Memory B cell (primary cell): ENCODE data around the gene MINAR2.

Experiments
- ATAC-seq: fragments of 150-1000 bp; cut with Tn5 transposase; 2 replicates; pipeline ENCODE4 v1.10.0; 2021; ENCODE audit warnings: low read depth, mild to moderate bottlenecking, moderate library complexity
- DNase-seq, 2 donors: peaks; one replicate each; pipeline ENCODE4 v3.0.0; 2022; ENCODE audit warnings: low spot score in 2 of 2
- H3K27ac Mint-ChIP-seq: one replicate; pipeline ENCODE4 v1.8.0; 2022; ENCODE audit warnings: mild to moderate bottlenecking, moderate library complexity, mixed read lengths
- H3K27me3 Mint-ChIP-seq: one replicate; pipeline ENCODE4 v1.8.0; 2022; ENCODE audit warnings: mixed read lengths
- H3K36me3 Mint-ChIP-seq: one replicate; pipeline ENCODE4 v1.8.0; 2022; ENCODE audit warnings: mild to moderate bottlenecking, mixed read lengths
- H3K4me1 Mint-ChIP-seq: one replicate; pipeline ENCODE4 v1.8.0; 2022; ENCODE audit warnings: mixed read lengths
- H3K4me3 Mint-ChIP-seq: one replicate; pipeline ENCODE4 v1.8.0; 2022; ENCODE audit warnings: mild to moderate bottlenecking, moderate library complexity, mixed read lengths
- H3K9me3 Mint-ChIP-seq: one replicate; pipeline ENCODE4 v1.8.0; 2022; ENCODE audit warnings: mixed read lengths

Gene MINAR2, protein sequence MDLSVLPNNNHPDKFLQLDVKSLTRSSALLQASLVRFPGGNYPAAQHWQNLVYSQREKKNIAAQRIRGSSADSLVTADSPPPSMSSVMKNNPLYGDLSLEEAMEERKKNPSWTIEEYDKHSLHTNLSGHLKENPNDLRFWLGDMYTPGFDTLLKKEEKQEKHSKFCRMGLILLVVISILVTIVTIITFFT

DNA sequence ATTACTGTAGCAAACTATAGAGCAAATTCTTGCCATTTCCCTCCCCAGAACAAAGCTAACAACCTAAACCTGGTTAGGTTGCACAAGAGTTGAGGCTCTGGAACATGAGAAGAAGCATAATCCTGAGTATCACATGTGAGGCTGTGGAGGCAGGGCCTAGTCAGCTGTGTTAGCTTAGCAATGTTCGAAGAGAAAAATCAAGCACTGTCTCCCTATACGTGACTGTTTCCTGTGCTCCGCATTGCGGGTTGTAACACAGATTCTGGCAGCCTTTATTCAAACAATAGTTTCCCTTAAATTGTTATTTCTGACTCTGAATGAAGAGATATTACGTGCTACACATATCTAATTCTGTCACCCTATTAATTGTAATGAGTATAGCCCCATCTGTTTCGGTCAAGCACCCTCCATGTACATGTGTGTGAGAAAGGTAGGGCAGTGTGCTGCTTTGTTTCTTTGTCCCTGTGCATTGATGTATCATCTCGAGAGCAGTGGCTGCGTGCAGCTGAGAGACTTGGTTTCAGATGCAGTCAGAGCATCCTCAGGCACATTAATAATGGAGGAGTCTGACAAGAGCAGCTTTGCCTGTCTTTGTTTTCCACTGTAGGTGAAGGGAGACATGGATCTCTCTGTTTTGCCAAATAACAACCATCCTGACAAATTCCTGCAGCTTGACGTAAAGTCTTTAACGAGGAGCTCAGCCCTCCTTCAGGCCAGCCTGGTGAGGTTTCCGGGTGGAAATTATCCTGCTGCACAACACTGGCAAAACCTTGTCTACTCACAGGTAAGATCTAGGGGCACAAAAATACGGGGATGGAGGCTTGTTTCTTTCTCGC, at the start of gene MINAR2:
Gene MINAR2, plus strand, starts transcription at position 523 of the 836 bp plus-strand sequence. Its CDS starts 97 bp downstream, at position 620.
- Mint-ChIP-seq H3K4me3 (no peak within 1 kb of the TSS), H3K27me3 (peaks cover 2% of the 10 kb centered on the region), H3K9me3 (no peaks in the 10 kb centered on the region), H3K4me1 (no peaks in the 10 kb centered on the region), H3K27ac (no peak within 1 kb of the TSS), H3K36me3 (no peaks in the 10 kb centered on the region)
- DNase-seq (no peak), ATAC-seq (no peak)

DNA sequence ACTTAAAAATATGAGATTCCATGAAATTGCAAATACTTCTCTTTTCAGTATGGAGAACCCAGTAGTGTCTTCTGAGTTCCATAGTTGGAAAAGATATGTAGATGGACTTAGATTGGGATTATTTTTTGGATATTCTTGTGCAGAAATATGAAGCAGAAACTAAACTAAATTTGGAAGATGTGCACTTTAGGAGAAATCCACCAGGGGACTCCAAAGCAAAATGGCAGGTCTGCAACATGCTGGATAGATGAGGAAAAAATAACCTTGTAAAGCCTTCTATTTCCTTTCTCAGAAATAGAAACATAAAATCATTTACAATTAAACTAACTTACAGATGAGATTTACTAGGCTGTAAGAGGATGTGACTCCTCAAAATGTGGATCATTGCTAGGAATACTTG, 49.2 kb upstream of the MINAR2 start:
- Mint-ChIP-seq H3K36me3 (no peaks in the 10 kb centered on the region), H3K27ac (no peak overlapping the region), H3K4me3 (no peak overlapping the region), H3K4me1 (no peaks in the 10 kb centered on the region), H3K27me3 (no peaks in the 10 kb centered on the region), H3K9me3 (peaks cover 1% of the 10 kb centered on the region)
- ATAC-seq (no peak), DNase-seq (no peak)

DNA sequence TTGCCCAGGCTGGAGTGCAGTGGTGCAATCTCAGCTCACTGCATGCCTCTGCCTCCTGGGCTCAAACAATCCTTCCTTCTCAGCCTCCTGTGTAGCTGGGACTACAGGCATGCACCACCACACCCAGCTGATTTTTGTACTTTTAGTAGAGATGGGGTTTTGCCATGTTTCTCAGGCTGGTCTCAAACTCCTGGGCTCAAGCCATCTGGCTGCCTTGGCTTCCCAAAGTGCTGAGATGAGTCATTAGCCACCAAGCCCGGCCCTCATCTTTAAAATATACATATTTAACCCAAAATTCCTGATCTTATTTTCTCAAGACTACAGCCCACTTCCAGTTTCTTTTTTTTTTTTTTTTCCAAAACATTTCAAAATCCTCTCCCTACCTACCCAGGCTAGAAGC, 31.7 kb upstream of the MINAR2 start:
- Mint-ChIP-seq H3K27me3 (no peaks in the 10 kb centered on the region), H3K4me1 (no peaks in the 10 kb centered on the region), H3K9me3 (no peaks in the 10 kb centered on the region), H3K4me3 (no peak overlapping the region), H3K27ac (no peak overlapping the region), H3K36me3 (no peaks in the 10 kb centered on the region)
- no peak for DNase-seq
- ATAC-seq = no peak

DNA sequence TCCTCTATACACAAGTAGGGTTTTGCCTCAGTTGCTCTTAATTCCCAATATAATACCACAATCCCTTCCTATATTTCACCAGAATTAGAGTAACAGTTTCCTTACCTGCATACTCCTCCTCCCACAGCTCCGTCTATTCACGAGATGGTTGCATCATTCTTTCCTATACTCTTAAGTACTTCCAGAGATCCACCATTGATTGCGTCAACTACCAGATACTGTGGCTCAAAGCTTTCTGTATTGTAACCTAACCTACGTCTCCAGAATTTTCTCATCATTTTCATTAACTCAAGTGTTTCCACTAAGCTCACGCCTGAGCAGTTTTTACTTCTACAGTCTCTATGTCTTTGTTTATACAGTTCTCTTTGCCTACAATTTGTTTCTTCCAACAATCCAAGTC, 31.2 kb upstream of the MINAR2 start:
- no peak for ATAC-seq
- Mint-ChIP-seq H3K27ac (no peak overlapping the region), H3K9me3 (peaks cover under 1% of the 10 kb centered on the region)

DNA sequence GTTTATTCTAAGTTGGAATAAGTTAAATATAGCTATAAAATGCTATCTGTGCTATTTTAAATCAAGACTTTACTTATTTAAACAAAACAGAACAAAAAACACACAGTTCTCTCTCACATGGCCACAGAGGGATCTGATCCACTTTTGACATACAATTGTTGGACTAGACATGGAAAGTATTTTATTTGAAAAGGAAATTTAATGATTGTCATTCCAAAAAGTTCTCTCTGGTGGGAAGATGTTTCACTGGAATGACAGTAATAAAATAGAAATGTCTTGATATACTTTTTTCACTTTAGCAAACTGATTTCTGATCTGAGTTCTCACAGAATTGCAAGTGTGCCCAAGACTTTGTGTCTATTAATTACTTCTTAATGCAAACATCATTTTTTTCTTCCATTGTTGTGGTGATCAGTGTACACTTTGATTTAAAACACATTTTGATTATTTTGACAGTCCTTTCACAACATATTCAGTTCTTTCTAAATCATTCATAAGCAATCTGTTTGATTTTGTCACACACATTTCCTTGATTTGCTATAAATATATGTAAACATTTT, 30.1 kb upstream of the MINAR2 start:
- no peak for DNase-seq
- Mint-ChIP-seq H3K27me3 (peaks cover 2% of the 10 kb centered on the region), H3K9me3 (peaks cover 2% of the 10 kb centered on the region), H3K4me3 (no peak overlapping the region), H3K4me1 (no peaks in the 10 kb centered on the region), H3K27ac (no peak overlapping the region), H3K36me3 (no peaks in the 10 kb centered on the region)
- no peak for ATAC-seq

More for the DNA sequence above, 31.2 kb upstream of the MINAR2 start:
- Mint-ChIP-seq H3K36me3 (no peaks in the 10 kb centered on the region), H3K4me3 (no peak overlapping the region), H3K27me3 (peaks cover under 1% of the 10 kb centered on the region), H3K4me1 (no peaks in the 10 kb centered on the region)
- DNase-seq = no peak

DNA sequence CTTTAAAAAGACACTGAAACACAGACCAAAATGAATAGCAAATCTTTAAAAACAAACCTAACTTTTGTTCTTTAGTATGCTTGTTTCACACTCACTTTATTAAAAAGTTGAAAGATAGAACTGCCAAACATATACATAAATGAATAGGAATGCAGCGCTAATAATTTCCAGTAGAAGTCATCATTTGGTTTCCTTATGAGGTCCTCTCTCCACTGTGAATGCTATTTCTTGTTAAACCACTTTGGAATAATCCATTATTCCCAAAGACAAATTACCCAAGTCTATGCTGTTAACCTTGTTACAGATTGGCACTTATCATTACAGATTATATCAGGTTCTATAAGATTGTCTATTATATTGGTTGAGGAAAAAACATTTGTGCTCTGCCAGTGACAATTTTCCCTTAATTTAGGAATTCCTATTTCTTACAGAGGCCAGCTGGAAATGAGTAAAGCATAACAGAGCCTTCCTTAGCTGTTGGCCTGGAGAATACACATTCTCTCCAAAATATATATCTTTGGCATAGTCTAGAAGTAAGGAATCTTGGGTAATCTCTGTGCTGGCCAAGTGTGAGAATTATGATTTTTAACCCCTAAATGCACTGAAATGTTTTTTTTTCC, 29.3 kb upstream of the MINAR2 start:
- H3K36me3 Mint-ChIP-seq = no peaks in the 10 kb centered on the region
- no peaks in the 10 kb centered on the region for H3K4me1 Mint-ChIP-seq
- ATAC-seq = no peak
- no peak overlapping the region for H3K4me3 Mint-ChIP-seq
- peaks cover 2% of the 10 kb centered on the region for H3K9me3 Mint-ChIP-seq
- no peak for DNase-seq
- no peak overlapping the region for H3K27ac Mint-ChIP-seq
- peaks cover 2% of the 10 kb centered on the region for H3K27me3 Mint-ChIP-seq

DNA sequence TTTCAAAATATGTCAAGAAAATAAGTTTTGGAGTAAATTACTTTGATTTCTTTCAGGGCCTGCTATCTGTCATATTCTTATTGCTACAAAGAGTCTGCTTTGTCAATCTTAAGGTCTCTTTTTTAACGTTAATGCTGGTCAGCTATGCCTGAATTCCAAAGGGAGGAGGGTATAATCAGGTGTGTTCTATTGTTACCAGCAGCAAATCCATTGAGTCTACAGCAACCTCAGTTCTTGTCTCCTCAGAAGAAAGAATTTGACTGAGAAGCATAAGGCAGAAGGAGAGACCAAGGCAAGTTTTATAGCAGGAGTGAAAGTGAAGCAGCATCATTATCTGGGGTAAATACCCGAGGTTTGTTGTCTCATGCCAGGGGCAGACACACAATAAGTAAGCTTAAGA, 23.7 kb upstream of the MINAR2 start:
- H3K4me1 Mint-ChIP-seq = no peaks in the 10 kb centered on the region
- no peak for ATAC-seq
- H3K36me3 Mint-ChIP-seq = no peaks in the 10 kb centered on the region
- H3K27me3 Mint-ChIP-seq = peaks cover 2% of the 10 kb centered on the region
- no peak for DNase-seq
- H3K9me3 Mint-ChIP-seq = peaks cover 2% of the 10 kb centered on the region
- no peak overlapping the region for H3K27ac Mint-ChIP-seq
- no peak overlapping the region for H3K4me3 Mint-ChIP-seq

DNA sequence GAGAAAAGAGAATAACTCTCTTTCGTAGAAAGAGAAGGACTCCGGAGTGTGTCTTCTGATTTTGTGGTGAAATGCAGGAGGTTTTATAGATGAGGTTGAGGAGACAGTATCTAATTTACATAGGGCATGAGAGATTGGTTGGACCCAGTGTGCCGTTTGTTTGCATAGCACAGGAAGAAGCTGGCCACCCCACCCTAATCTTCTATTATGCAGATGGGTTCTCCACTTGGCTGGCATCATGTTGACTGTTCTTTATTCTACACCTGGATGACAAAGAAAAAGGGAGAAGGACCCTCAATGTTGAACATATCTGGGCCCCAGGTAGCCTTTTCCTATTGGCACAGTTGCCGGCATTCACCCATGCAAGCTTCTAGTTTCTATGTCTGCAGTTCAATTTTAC, 23.2 kb upstream of the MINAR2 start:
- no peaks in the 10 kb centered on the region for H3K4me1 Mint-ChIP-seq
- peaks cover 2% of the 10 kb centered on the region for H3K27me3 Mint-ChIP-seq
- H3K9me3 Mint-ChIP-seq = peaks cover 2% of the 10 kb centered on the region
- ATAC-seq (no peak), DNase-seq (no peak)
- H3K4me3 Mint-ChIP-seq = no peak overlapping the region
- no peak overlapping the region for H3K27ac Mint-ChIP-seq
- H3K36me3 Mint-ChIP-seq = no peaks in the 10 kb centered on the region

DNA sequence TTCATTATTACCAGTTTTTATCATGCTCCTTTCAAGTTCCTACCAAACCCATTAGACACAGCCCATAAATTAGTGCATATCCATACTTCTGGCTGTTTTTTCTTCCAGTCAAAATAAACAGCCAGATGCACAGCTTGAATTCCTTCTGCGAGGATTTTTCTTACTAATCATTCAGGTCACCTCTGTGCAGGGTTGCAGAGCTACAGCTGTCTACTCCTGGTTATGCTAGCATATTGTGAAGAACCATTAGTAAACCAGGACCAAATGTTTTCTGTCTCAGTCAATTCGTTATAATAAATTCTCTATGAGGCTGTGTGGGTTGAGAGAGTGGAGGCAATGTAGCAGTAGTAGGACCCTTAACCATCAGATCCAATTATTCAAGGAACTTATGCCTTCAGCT, 8.1 kb upstream of the MINAR2 start:
- ATAC-seq = no peak
- no peak for DNase-seq
- H3K9me3 Mint-ChIP-seq = no peaks in the 10 kb centered on the region
- H3K4me1 Mint-ChIP-seq = no peaks in the 10 kb centered on the region
- no peak overlapping the region for H3K27ac Mint-ChIP-seq
- H3K4me3 Mint-ChIP-seq = no peak overlapping the region
- no peaks in the 10 kb centered on the region for H3K27me3 Mint-ChIP-seq
- H3K36me3 Mint-ChIP-seq = no peaks in the 10 kb centered on the region

DNA sequence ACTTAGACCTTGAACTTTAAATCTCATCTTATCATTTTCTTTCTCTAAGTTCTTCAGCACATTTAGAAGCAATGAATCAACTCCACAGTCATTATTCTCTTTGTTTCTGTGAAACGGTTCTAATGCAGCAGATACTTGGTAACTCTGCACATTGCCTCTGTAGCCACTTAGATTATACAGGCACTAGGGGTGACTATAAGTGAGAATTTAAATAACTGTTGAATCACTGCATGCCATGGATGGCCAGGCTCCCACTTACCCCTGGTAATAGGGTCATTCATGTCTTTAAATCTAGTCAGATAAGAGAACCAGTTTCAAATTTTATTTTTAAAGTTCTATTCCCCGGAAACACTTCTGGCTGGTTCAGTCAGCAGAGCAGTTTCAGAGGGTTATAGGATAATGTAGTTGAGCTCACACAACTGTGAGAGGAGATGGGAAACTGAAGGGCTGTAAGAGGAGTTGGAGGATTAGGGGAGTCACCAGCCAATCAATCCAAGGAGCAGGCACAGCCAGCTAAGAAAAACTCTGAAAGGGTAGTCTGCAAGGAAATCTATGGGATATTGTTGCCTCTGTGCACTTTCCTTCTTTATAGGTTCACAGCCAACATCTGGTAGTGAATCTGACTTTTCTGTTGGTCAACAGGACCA, 4.2 kb upstream of the MINAR2 start:
- Mint-ChIP-seq H3K27me3 (no peaks in the 10 kb centered on the region), H3K9me3 (no peaks in the 10 kb centered on the region), H3K4me3 (no peak overlapping the region), H3K4me1 (no peaks in the 10 kb centered on the region), H3K36me3 (no peaks in the 10 kb centered on the region), H3K27ac (no peak overlapping the region)
- DNase-seq (no peak), ATAC-seq (no peak)

DNA sequence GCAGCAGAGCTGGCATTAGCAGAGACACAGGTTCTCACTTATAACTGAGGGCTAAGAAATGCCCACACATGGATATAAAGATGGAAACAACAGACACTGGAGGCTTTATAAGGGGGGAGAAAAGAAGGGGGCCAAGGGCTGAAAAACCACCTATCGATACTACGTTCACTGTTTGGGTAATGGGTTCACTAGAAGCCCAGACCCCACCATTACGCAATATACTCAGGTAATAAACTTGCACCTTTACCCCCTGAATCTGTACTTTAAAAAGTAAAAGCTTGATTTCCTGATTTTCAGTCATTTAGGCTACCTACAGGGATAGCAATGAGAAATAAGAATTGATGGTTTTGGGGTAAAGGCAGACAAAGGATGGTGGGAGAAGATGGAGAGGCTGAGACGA, 1.9 kb upstream of the MINAR2 start:
- no peaks in the 10 kb centered on the region for H3K4me1 Mint-ChIP-seq
- DNase-seq (no peak), ATAC-seq (no peak)
- H3K27me3 Mint-ChIP-seq = no peaks in the 10 kb centered on the region
- no peak overlapping the region for H3K27ac Mint-ChIP-seq
- no peaks in the 10 kb centered on the region for H3K36me3 Mint-ChIP-seq
- no peaks in the 10 kb centered on the region for H3K9me3 Mint-ChIP-seq
- no peak overlapping the region for H3K4me3 Mint-ChIP-seq

DNA sequence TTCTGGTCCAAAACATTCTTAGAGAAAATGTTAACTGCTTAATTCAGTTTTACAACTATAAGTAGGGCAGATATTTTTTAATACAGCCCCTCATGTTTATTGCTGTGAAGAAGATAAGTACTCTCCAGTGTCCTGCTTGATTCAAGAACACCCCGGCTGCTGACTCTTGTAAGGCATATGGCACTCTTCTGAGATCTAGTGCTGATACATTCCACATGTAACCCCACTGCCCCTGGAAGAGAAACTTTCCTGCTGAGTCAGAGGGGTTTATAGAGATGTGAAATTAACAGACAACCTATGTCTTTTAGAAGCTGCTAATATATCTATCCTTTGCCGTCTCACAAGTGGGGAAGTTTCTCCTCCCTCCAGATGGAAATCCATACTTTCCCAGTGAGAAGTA, 1.0 kb upstream of the MINAR2 start:
- no peaks in the 10 kb centered on the region for H3K27me3 Mint-ChIP-seq
- no peaks in the 10 kb centered on the region for H3K36me3 Mint-ChIP-seq
- no peaks in the 10 kb centered on the region for H3K4me1 Mint-ChIP-seq
- ATAC-seq = no peak
- no peak for DNase-seq
- H3K27ac Mint-ChIP-seq = no peak overlapping the region
- no peaks in the 10 kb centered on the region for H3K9me3 Mint-ChIP-seq
- H3K4me3 Mint-ChIP-seq = no peak overlapping the region

DNA sequence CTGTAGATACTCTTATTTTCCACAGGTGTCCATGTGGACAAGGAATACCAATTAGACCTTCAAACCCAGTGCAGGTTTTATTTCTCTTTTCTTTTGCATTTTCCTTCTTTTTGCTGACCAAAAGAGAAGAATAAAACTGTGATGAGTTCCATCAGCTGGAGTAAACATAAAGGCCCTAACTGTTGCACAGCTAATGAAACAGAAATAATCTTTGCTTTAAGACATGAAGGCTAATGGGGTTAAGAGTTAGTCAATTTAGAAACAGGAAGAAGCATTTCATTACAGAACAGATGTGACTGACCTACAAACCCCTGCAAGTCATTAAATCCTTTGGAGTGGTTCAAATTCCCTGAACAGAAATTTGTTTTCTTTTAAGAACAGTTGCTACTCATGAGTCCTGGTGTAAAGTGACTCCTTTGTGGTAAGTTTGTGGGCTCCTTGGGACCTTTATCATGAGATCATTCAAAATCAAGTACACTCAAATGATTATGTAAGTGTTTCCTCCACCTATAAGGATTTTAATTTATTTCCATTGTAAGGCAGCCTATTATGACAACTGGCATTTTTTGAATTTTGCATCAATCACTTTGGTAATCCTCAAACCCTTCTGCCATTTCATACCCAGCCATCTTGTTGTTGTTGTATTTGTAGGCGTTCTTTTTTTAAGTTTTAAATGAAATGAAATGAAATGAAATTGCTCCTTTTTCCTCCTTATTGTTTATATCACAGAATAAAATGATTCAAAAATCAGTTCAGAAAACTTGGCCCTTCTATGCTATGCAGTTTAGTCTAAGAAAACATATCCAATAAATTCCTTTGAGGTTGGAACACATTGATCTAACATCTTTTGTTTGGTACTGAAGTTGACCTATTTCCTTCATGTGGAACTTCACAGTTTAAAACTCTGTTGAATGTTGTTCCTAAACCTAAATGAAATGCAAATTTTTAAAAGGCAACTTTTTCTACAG, 1.3 kb downstream of the MINAR2 start:
- no peaks in the 10 kb centered on the region for H3K4me1 Mint-ChIP-seq
- peaks cover 2% of the 10 kb centered on the region for H3K27me3 Mint-ChIP-seq
- DNase-seq = no peak
- no peak overlapping the region for H3K4me3 Mint-ChIP-seq
- no peak for ATAC-seq
- H3K9me3 Mint-ChIP-seq = no peaks in the 10 kb centered on the region
- no peaks in the 10 kb centered on the region for H3K36me3 Mint-ChIP-seq
- H3K27ac Mint-ChIP-seq = no peak overlapping the region
